Measurements from ENCODE around the gene ADI1.

The ADI1 gene

DNA sequence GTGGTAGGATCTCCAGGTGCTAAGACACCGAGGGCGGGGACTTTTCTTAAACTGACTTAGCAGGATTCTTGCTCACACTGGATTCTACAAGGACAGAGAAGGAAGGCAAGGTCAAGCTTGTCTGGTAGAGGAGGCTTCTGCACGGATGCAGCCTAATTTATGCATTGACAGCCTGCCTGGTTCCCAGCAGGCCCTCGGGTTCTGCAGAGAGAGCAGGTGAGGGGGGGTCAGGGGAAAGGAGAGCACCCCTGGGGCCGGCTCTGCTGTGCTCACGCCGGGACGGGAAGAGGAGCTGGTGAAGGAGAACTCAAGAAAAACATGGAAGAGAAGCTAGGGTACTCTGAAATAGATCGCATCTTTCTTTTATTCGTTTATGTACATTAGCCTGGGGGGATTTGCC lies 46.4 kb downstream of the ADI1 start:
- H3K27me3 ChIP-seq (ENCODE audit: insufficient read depth, low read length) = no peaks in the 10 kb centered on the region
- no peaks in the 10 kb centered on the region for H3K9me2 ChIP-seq (ENCODE audit: low read depth, low read length)
- TF ChIP-seq EZH2 (IDR thresholded peaks at IDR 0.05; ENCODE audit: borderline replicate concordance, low read length) = no peak
- TF ChIP-seq CTCF (IDR thresholded peaks at IDR 0.05; ENCODE audit: low read length) = no peak
- H2AFZ ChIP-seq (ENCODE audit: low read length) = no peak overlapping the region
- no peak overlapping the region for H3K4me3 ChIP-seq (ENCODE audit: low read depth, low read length, poor library complexity, severe bottlenecking)
- H3F3A ChIP-seq (ENCODE audit: insufficient read depth, low read length) = no peaks in the 10 kb centered on the region
- H3K4me2 ChIP-seq (ENCODE audit: low read length) = no peak overlapping the region
- H3K79me2 ChIP-seq (ENCODE audit: insufficient read depth, low read length) = no peaks in the 10 kb centered on the region
- no peaks in the 10 kb centered on the region for H4K20me1 ChIP-seq (ENCODE audit: insufficient read depth, low read length)
- H3K36me3 ChIP-seq (ENCODE audit: insufficient read depth, low read length) = peaks cover 35% of the 10 kb centered on the region; the same call in 1 of the 2 replicates
- H3K9ac ChIP-seq (ENCODE audit: low read length) = no peak overlapping the region
- H3K4me1 ChIP-seq (ENCODE audit: insufficient read depth, low read length, severe bottlenecking) = no peaks in the 10 kb centered on the region
- no peak overlapping the region for H3K27ac ChIP-seq (ENCODE audit: low read depth, low read length, poor library complexity, severe bottlenecking)
- H3K9me3 ChIP-seq (ENCODE audit: low read length) = no peaks in the 10 kb centered on the region

- Histone ChIP-seq H3K9me3 (ENCODE audit: low read length) (no peaks in the 10 kb centered on the region), H3F3A (ENCODE audit: insufficient read depth, low read length) (no peaks in the 10 kb centered on the region), H3K79me2 (ENCODE audit: insufficient read depth, low read length) (no peaks in the 10 kb centered on the region), H4K20me1 (ENCODE audit: insufficient read depth, low read length) (no peaks in the 10 kb centered on the region), H3K27ac (ENCODE audit: low read depth, low read length, poor library complexity, severe bottlenecking) (no peak overlapping the region), H3K27me3 (ENCODE audit: insufficient read depth, low read length) (no peaks in the 10 kb centered on the region), H3K4me2 (ENCODE audit: low read length) (no peak overlapping the region), H3K4me1 (ENCODE audit: insufficient read depth, low read length, severe bottlenecking) (no peaks in the 10 kb centered on the region), H3K9ac (ENCODE audit: low read length) (no peak overlapping the region), H3K4me3 (ENCODE audit: low read depth, low read length, poor library complexity, severe bottlenecking) (no peak overlapping the region), H3K9me2 (ENCODE audit: low read depth, low read length) (no peaks in the 10 kb centered on the region), H3K36me3 (ENCODE audit: insufficient read depth, low read length) (peaks cover 42% of the 10 kb centered on the region; the same call in 1 of the 2 replicates), H2AFZ (ENCODE audit: low read length) (no peak overlapping the region)
- no peak for TF ChIP-seq EZH2 (IDR thresholded peaks at IDR 0.05; ENCODE audit: borderline replicate concordance, low read length)
- TF ChIP-seq CTCF (IDR thresholded peaks at IDR 0.05; ENCODE audit: low read length) = no peak
Observed at GRCh38 chr2:3472296-3472695, 47.0 kb downstream of the ADI1 start.

- no peak overlapping the region for H2AFZ ChIP-seq (ENCODE audit: low read length)
- H3K9me3 ChIP-seq (ENCODE audit: low read length) = no peaks in the 10 kb centered on the region
- H3K27me3 ChIP-seq (ENCODE audit: insufficient read depth, low read length) = no peaks in the 10 kb centered on the region
- no peaks in the 10 kb centered on the region for H3K4me1 ChIP-seq (ENCODE audit: insufficient read depth, low read length, severe bottlenecking)
- H3K4me3 ChIP-seq (ENCODE audit: low read depth, low read length, poor library complexity, severe bottlenecking) = no peak overlapping the region
- no peak overlapping the region for H3K9ac ChIP-seq (ENCODE audit: low read length)
- H3K4me2 ChIP-seq (ENCODE audit: low read length) = no peak overlapping the region
- peaks cover 42% of the 10 kb centered on the region; the same call in 1 of the 2 replicates for H3K36me3 ChIP-seq (ENCODE audit: insufficient read depth, low read length)
- H3K27ac ChIP-seq (ENCODE audit: low read depth, low read length, poor library complexity, severe bottlenecking) = no peak overlapping the region
- no peaks in the 10 kb centered on the region for H3K79me2 ChIP-seq (ENCODE audit: insufficient read depth, low read length)
- H3K9me2 ChIP-seq (ENCODE audit: low read depth, low read length) = no peaks in the 10 kb centered on the region
- no peak for TF ChIP-seq EZH2 (IDR thresholded peaks at IDR 0.05; ENCODE audit: borderline replicate concordance, low read length)
- no peak for TF ChIP-seq CTCF (IDR thresholded peaks at IDR 0.05; ENCODE audit: low read length)
- H3F3A ChIP-seq (ENCODE audit: insufficient read depth, low read length) = no peaks in the 10 kb centered on the region
- no peaks in the 10 kb centered on the region for H4K20me1 ChIP-seq (ENCODE audit: insufficient read depth, low read length)
Observed at GRCh38 chr2:3470856-3471737, 48.2 kb downstream of the ADI1 start.
